ENCODE measurements around the gene FBLN7.

GRCh38 chr2:112166806-112167499 lies 28.8 kb downstream of the FBLN7 start:
- no peak for TF ChIP-seq CTCF (IDR thresholded peaks at IDR 0.05)
- TF ChIP-seq POLR2A (IDR thresholded peaks at IDR 0.05) = no peak

All from right lobe of liver (tissue), 4 donors.